ENCODE results near the gene EHD1. TPM values are rescaled to one million over a fixed set of nuclear protein-coding genes. Genes with fewer than 3 reads are reported as not detected.

Gene EHD1
- total and polyA plus RNA-seq, 9 of the 15 experiments (the other 6 are each of a cell fraction or from before 2014, with no cell fraction given): 0.46 to 65.0 (median 16.4) TPM

DNA sequence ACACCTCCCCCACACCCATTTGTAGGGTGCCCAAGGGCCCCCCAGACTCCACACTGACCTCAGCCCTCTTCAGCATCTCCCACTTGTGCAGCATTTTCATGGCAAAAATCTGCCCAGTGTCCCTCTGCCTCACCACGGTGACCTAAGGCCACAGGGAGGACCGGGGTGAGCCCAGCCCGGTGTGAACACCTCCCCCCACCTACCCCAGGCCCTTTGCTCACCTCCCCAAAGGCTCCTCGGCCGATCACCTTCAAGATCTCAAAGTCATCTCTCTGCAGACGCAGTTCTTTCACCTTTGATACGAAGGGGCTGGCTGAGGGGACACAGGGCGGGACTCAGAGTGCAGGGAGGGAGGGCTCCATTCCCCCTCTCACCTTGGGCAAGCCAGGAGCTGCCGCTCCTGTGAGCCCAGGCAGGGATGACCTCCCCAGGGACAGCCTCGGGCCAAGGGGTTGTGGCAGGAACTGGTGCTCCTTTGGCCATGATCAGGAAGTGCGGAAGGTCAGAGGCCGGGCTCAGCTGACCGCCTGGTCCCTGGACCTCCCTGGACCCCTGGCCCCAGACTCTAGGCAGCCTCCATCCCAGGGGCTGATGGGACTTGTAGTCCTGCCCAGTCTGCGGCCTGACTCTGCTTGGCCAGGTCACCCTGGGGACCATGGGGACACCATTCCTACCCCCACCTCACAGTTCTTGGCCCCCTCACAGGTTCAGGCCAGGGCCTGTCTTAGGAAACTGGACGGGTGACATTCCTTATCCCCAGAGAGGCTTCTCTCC lies 36.6 kb downstream of the EHD1 start:
- intact Hi-C loops (cut with micrococcal nuclease) (loop anchor here (5.0 to 10.0 kb wide), 2 partner anchors 39 to 413 kb away; partner anchors contain the start of gene MAP4K2), in situ Hi-C loops (cut with MboI) (no loop called here)
- Histone ChIP-seq H3K9me3 (replicated peaks; ENCODE audit: control insufficient read depth, insufficient read depth, low read depth, low read length) (no peaks in the 10 kb centered on the region), H3K4me2 (ENCODE audit: insufficient read depth, low read length) (no peak overlapping the region), H3K27me3 (ENCODE audit: control insufficient read depth in 2 of 2, insufficient read depth in 2 of 2, low read length in 2 of 2) (no peaks in the 10 kb centered on the region; a peak in 1 of 5 replicates), H3K4me3 (no peak overlapping the region), H3K9ac (ENCODE audit: insufficient read depth in 1 of 2, low read depth in 2 of 2, low read length in 2 of 2) (peak overlapping the region in 1 of 2 experiments; percentile 92; a peak in 2 of 4 replicates), H4K20me1 (replicated peaks; ENCODE audit: control insufficient read depth, insufficient read depth, low read length) (no peaks in the 10 kb centered on the region), H2AFZ (ENCODE audit: low read depth, low read length) (no peak overlapping the region), H3K27ac (ENCODE audit: extremely low read depth, low read depth, low read length) (peak overlapping the region; percentile 25; the same call in 1 of the 3 replicates), H3K9me1 (ENCODE audit: control insufficient read depth, insufficient read depth, low read length) (no peaks in the 10 kb centered on the region), H3K36me3 (ENCODE audit: control insufficient read depth, insufficient read depth, low read length) (peaks cover 30% of the 10 kb centered on the region; the same call in 2 of the 3 replicates), H3K4me1 (replicated peaks in 1 of 2; ENCODE audit: control insufficient read depth in 2 of 2, insufficient read depth in 2 of 2, low read length in 2 of 2) (peaks cover 25 to 58% of the 10 kb centered on the region in 2 experiments), H3K79me2 (ENCODE audit: control insufficient read depth, insufficient read depth, low read length) (peaks cover 23% of the 10 kb centered on the region; the same call in 2 of the 3 replicates)
- no peak for FAIRE-seq
- POLR2A ChIA-PET: no interaction called here
- no TSS peak for BruUV-seq (replicated peaks)
- no peak for ATAC-seq
- CTCF ChIA-PET (ENCODE audit: low intra/inter-chr PET ratio): no interaction called here
- 67% methylated on average over 11 of the region's 15 CpGs for WGBS (ENCODE audit: insufficient coverage, low coverage, missing lambda C conversion rate)
- DNase-seq (ENCODE audit: extremely low read depth in 1 of 4, low spot score in 3 of 4): peak in 2 of 4 experiments; percentile 27 to 35
- TF ChIP-seq KDM1A (IDR thresholded peaks at IDR 0.05) (0 out of 4 replicates have a peak, but pooled peaks of 1 of the 2 experiments have one; percentile 14), HCFC1 (IDR thresholded peaks at IDR 0.05; ENCODE audit: low read depth, low read length) (peak; percentile 67), SMAD4 (CRISPR knock-in tag; conservative IDR thresholded peaks at IDR 0.05) (no peak), YY1 (IDR thresholded peaks at IDR 0.05; ENCODE audit: borderline replicate concordance in 1 of 3, control insufficient read depth in 1 of 3, extremely low read depth in 1 of 3, insufficient read depth in 3 of 3, insufficient read length in 1 of 3, insufficient replicate concordance in 2 of 3, low read depth in 1 of 3, low read length in 2 of 3) (peak in 1 of 3 experiments; percentile 27), YBX1 (IDR thresholded peaks at IDR 0.05) (no peak), ZNF143 (CRISPR knock-in tag; IDR thresholded peaks at IDR 0.05) (peak; percentile 74), TFAP4 (CRISPR knock-in tag; IDR thresholded peaks at IDR 0.05; ENCODE audit: borderline replicate concordance) (0 out of 2 replicates have a peak, but pooled peaks have one; percentile 11), RBFOX2 (IDR thresholded peaks at IDR 0.05; ENCODE audit: low read depth, low read length) (0 out of 2 replicates have a peak, but pooled peaks have one; percentile 25), SIX5 (IDR thresholded peaks at IDR 0.05; ENCODE audit: borderline replicate concordance in 1 of 2, insufficient read depth in 1 of 2, low read depth in 1 of 2, low read length in 2 of 2) (peak; percentile 26 to 36; a peak in 2 of 4 replicates), ZKSCAN8 (CRISPR knock-in tag; IDR thresholded peaks at IDR 0.05) (no peak), PHF8 (IDR thresholded peaks at IDR 0.05; ENCODE audit: borderline replicate concordance, low read length) (peak; percentile 1; the same call in 1 of the 2 replicates), PTRF (tag; IDR thresholded peaks at IDR 0.05) (no peak), CSDE1 (IDR thresholded peaks at IDR 0.05) (no peak)

All from K562 (cell line).